HG03460 (cell line): ENCODE results near the gene LRP10.
A peak's percentile ranks its signal among the peaks of the same experiment; 100 is the strongest.

Source experiments
- ATAC-seq: cut with Tn5 transposase; IDR thresholded peaks from one replicate; pipeline ENCODE4 v1.9.1; 2021; ENCODE audit not compliant: unreplicated experiment

LRP10 gene

DNA sequence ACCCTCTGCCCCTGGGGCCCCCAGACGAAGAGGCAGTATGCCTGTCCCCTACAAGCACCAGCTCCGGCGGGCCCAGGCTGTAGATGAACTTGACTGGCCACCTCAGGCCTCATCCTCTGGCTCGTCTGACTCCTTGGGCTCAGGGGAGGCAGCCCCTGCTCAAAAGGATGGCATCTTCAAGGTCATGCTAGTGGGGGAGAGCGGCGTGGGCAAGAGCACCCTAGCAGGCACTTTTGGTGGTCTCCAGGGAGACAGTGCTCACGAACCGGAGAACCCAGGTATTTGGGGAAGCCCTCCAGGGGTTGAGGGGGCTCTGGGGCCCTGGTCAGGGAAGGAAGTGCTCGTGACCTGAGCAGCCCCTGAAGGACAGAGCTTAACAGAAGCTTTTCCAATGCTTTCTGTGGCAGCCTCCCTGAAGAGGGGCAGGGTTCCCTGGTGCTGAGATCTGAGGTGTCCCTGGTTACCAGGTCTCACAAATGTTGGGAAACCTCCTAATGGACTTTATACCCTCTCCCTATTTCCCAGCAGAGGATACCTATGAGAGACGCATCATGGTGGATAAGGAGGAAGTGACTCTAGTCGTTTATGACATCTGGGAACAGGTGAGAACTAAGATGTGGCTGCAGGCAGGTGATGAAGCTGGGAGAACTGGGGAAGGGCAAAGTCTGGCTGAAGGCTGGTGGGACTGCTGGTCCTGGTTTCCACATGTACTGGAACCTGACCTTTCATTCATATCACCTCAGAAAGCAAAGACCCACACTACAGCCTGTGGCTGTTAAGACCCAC is 13.4 kb downstream of the LRP10 start:
- no peak for ATAC-seq

GRCh38 chr14:22885975-22886374 is 14.4 kb downstream of the LRP10 start:
- no peak for ATAC-seq

GRCh38 chr14:22886500-22887259 is 15.1 kb downstream of the LRP10 start:
- peak; percentile 43 for ATAC-seq

DNA sequence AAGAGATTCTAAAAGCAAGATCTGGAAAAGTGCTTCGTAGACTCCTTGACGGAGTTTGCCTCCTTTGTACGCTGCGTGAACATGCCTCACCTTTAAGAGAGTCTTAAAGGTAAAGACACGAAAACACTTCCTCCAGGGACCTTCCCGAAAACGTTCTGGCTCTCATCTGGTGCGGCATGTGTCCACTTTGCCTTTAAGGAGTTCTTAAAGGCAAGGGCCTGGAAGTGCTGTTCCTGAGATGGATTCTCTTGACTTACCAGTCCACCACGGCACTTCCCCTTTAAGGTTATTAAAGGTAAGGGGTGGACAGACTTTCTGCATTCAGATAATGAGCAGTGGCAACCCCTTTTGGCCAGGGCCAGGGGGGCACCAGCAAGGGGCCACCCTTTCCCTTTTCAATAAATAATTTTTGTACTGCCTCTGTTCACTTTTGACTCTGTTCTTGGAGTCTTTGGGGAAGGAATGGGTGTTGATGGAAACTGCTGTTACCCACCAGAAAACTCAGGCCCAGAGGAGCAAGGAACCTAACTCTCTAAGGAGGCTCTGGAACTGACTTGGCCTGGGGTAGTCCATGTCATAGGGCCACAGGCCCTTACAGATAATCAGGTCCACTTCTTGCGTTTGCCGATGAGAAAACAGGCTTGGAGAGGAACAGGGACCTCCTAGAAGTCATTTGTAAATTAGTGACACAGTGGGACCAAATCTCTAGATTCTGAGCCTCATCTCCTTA is 15.9 kb downstream of the LRP10 start:
- ATAC-seq: peak; percentile 39

DNA sequence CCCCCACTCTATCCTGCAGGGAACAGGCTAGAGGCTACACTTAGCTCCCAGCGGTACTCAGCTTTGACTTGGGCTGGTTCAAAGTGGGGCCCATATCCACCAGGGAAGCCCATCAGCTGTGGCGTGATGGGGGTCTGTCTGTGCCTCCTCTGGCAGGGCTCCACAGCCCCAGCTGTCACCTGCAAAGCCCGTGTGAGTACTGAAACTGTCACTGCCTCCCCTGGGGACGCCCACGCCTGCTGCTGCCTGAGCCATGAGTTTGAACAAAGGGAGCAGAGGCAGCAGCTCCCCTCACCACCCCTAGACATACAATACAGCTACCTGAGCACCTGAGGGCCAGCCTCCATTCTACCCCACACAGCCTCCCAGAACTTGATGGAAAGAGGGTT is 16.4 kb downstream of the LRP10 start:
- peak; percentile 49 for ATAC-seq

DNA sequence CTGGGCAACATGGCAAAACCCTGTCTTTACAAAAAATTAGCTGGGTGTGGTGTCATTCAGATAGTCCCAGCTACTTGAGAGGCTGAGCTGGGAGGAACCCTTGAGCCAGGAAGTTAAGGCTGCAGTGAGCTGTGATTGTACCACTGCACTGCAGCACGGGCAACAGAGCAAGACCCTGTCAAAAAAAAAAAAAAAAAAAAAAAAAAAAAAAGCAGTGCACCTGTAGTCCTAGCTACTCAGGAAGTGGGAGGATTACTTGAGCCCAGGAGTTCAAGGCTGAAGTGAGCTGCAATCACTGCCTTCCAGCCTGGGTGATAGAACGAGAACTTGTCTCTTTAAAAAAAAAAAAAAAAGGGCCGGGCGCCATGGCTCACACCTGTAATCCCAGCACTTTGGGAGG is 17.1 kb downstream of the LRP10 start:
- no peak for ATAC-seq

DNA sequence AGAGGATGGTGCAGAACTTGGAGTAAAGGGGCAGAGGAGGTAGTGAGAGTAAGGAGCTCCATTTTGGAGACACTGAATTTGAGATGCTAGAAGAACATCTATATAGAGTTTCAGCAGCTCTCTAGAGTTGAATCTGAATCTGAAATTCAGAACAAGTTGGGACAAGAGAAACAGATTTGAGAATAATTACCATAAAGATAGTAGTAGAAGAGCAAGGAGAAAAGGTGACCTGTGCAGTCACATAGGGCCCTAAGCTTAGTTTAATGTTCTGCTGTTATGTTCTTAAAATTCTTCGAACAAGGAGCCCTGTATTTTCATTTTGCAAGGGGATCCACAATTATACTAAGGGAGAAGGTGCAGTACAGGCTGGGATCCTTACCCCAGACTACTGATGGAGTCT is 18.9 kb downstream of the LRP10 start:
- no peak for ATAC-seq

GRCh38 chr14:22892488-22892887 is 20.9 kb downstream of the LRP10 start:
- no peak for ATAC-seq

DNA sequence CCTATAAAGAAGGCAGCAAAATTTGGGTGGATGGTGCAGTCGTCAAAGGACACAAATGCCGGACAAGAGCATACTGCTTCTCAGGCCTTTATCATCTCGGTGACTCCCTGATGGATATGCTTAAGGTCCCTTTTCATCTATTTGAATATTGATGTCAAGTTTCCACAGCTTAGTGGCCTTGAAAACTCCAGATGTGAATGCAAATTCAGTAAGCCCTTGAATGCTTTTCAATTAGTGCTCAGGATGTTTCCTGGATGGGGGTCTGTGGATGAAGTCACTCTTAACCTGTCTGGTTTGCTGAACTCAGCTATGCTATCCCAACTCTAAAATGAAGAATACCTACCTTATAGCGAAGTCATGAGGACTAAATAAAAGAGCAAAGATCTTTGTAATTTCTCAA is 22.2 kb downstream of the LRP10 start:
- ATAC-seq: no peak

GRCh38 chr14:22895402-22895801 is 23.9 kb downstream of the LRP10 start:
- no peak for ATAC-seq

GRCh38 chr14:22896356-22896755 is 24.8 kb downstream of the LRP10 start:
- no peak for ATAC-seq

- ATAC-seq: no peak
Measured at GRCh38 chr14:22896760-22897159, 25.2 kb downstream of the LRP10 start.

DNA sequence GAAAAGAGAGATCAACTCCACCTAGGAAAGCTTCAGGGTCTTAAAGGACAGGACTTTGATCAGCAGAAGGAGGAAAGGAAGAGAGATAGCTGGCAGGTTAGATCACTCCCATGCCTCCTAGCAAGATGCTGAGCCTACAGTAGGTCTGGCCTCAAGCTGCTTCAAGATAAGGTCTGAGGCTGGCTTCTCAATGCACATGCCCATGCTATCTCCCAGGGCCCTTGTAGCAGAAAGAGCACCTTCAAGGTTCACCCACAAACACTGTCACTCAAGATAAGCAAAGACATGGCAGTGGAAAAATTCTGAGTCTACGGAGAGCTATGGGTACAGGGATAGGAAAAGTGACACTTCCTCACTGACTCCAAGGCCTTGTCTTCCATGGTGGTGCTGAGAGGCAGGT is 25.8 kb downstream of the LRP10 start:
- ATAC-seq: no peak

GRCh38 chr14:22898302-22899090 is 27.0 kb downstream of the LRP10 start:
- ATAC-seq: no peak

GRCh38 chr14:22900081-22900799 is 28.7 kb downstream of the LRP10 start:
- ATAC-seq: no peak

- ATAC-seq: no peak
Measured at GRCh38 chr14:22901799-22902198, 30.3 kb downstream of the LRP10 start.

DNA sequence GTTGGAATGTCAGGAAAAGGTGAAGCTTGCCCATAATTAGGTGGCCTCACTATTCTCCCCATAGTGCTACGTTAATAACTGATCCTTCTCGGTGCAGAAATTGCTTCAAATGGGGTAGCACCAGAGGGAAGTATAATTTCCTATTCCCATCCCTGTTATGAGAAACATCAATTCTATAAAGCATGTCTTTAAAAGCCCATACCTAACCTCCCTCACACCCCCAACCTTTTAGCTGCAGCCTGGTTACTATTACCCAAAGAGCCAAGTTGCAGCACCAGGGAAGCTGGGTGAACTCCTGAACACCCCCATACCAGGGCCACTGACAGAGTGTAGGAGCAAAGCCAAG is 32.2 kb downstream of the LRP10 start:
- ATAC-seq: no peak

- no peak for ATAC-seq
Measured at GRCh38 chr14:22905627-22906026, 34.1 kb downstream of the LRP10 start.

GRCh38 chr14:22906073-22906472 is 34.5 kb downstream of the LRP10 start:
- ATAC-seq: no peak

GRCh38 chr14:22907429-22907828 is 35.9 kb downstream of the LRP10 start:
- ATAC-seq: no peak
